ENCODE data around the gene INSC.

The INSC gene

GRCh38 chr11:15143855-15144254 lies 29.1 kb downstream of the INSC start:
- CTCF ChIA-PET = no interaction called here
- H3K27ac ChIP-seq = no peak overlapping the region
- no peak for TF ChIP-seq CTCF (conservative IDR thresholded peaks at IDR 0.05; ENCODE audit: low read depth)
- DNase-seq (ENCODE audit: low spot score) = no peak
- POLR2A ChIA-PET (ENCODE audit: low non-redundant PET) = no interaction called here

GRCh38 chr11:15144347-15144746 lies 29.6 kb downstream of the INSC start:
- TF ChIP-seq CTCF (conservative IDR thresholded peaks at IDR 0.05; ENCODE audit: low read depth) = no peak
- ChIA-PET CTCF (no interaction called here), POLR2A (ENCODE audit: low non-redundant PET) (no interaction called here)
- DNase-seq (ENCODE audit: low spot score) = no peak
- H3K27ac ChIP-seq = no peak overlapping the region

GRCh38 chr11:15145151-15145550 lies 30.4 kb downstream of the INSC start:
- DNase-seq (ENCODE audit: low spot score) = no peak
- no peak overlapping the region for H3K27ac ChIP-seq
- TF ChIP-seq CTCF (conservative IDR thresholded peaks at IDR 0.05; ENCODE audit: low read depth) = no peak
- ChIA-PET POLR2A (ENCODE audit: low non-redundant PET) (no interaction called here), CTCF (no interaction called here)

- ChIA-PET CTCF (no interaction called here), POLR2A (ENCODE audit: low non-redundant PET) (no interaction called here)
- no peak for TF ChIP-seq CTCF (conservative IDR thresholded peaks at IDR 0.05; ENCODE audit: low read depth)
- no peak overlapping the region for H3K27ac ChIP-seq
- no peak for DNase-seq (ENCODE audit: low spot score)
Measured at GRCh38 chr11:15145615-15146014, 30.9 kb downstream of the INSC start.

- ChIA-PET POLR2A (ENCODE audit: low non-redundant PET) (no interaction called here), CTCF (interaction anchor here (0.6 kb wide), 1 partner anchor 8 kb away, joined by 3 read pairs; no protein-coding TSS in a partner anchor)
Measured at GRCh38 chr11:15146271-15147003, 31.7 kb downstream of the INSC start.

GRCh38 chr11:15148169-15148568 lies 33.4 kb downstream of the INSC start:
- POLR2A ChIA-PET (ENCODE audit: low non-redundant PET) = no interaction called here
- CTCF ChIA-PET = no interaction called here

More at GRCh38 chr11:15146271-15147003, 31.7 kb downstream of the INSC start:
- TF ChIP-seq CTCF (conservative IDR thresholded peaks at IDR 0.05; ENCODE audit: low read depth) = no peak
- H3K27ac ChIP-seq = no peak overlapping the region
- DNase-seq (ENCODE audit: low spot score) = no peak

More at GRCh38 chr11:15148169-15148568, 33.4 kb downstream of the INSC start:
- DNase-seq (ENCODE audit: low spot score) = no peak
- TF ChIP-seq CTCF (conservative IDR thresholded peaks at IDR 0.05; ENCODE audit: low read depth) = no peak
- no peak overlapping the region for H3K27ac ChIP-seq

All from RWPE1 (cell line).